K562 (cell line): ENCODE results near the gene TSGA10IP. TPM values are rescaled to one million over a fixed set of nuclear protein-coding genes. Genes with fewer than 3 reads are reported as not detected.

ENCODE experiments used
- BCOR ChIP-seq: fragments of 450-650 bp; IDR thresholded peaks from 2 replicates; pipeline ENCODE4 v1.6.1; 2016
- CTCFL ChIP-seq: IDR thresholded peaks from 2 replicates; pipeline ENCODE4 v1.6.1; 2011; ENCODE audit warnings: borderline replicate concordance, low read depth, mild to moderate bottlenecking, moderate library complexity, low read length; ENCODE audit not compliant: insufficient read depth, poor library complexity, severe bottlenecking
- GTF2A2 ChIP-seq: IDR thresholded peaks from 2 replicates; pipeline ENCODE4 v1.6.1; 2016; ENCODE audit warnings: mild to moderate bottlenecking, missing genetic modification characterization, missing compliant biosample characterization
- HNRNPL ChIP-seq: fragments of 200-400 bp; formaldehyde crosslinking; IDR thresholded peaks from 2 replicates; pipeline ENCODE4 v1.6.1; 2017; ENCODE audit warnings: low read depth, mild to moderate bottlenecking, low read length
- KDM2B ChIP-seq: fragments of 250-450 bp; sonication (Bioruptor Pico); IDR thresholded peaks from 2 replicates; pipeline ENCODE4 v1.8.0; 2021; ENCODE audit warnings: mild to moderate bottlenecking, moderate library complexity
- MIER1 ChIP-seq: fragments of 450-650 bp; IDR thresholded peaks from 2 replicates; pipeline ENCODE4 v1.6.1; 2016; ENCODE audit warnings: antibody characterized with exemption, mild to moderate bottlenecking, low read depth
- NR1H2 ChIP-seq: sonication (generic); formaldehyde crosslinking; IDR thresholded peaks from 2 replicates; pipeline ENCODE4 v1.4.0; 2020; ENCODE audit warnings: mild to moderate bottlenecking, missing genetic modification reagents
- PHF21A ChIP-seq: fragments of 450-650 bp; IDR thresholded peaks from 2 replicates; pipeline ENCODE4 v1.6.1; 2017; ENCODE audit warnings: low read depth, borderline replicate concordance
- PRPF4 ChIP-seq: fragments of 200-400 bp; formaldehyde crosslinking; IDR thresholded peaks from one replicate; pipeline ENCODE4 v1.6.1; 2017; ENCODE audit warnings: low read length, low read depth, mild to moderate bottlenecking; ENCODE audit not compliant: insufficient read depth, poor library complexity, severe bottlenecking
- RFX1 ChIP-seq: fragments of 450-650 bp; IDR thresholded peaks from 2 replicates; pipeline ENCODE4 v1.6.1; 2016; ENCODE audit warnings: mild to moderate bottlenecking, moderate library complexity
- SNIP1 ChIP-seq: fragments of 450-650 bp; IDR thresholded peaks from 2 replicates; pipeline ENCODE4 v1.7.1; 2017; ENCODE audit warnings: low read depth, mild to moderate bottlenecking
- ZNF23 ChIP-seq: fragments of 250-450 bp; sonication (Bioruptor Pico); IDR thresholded peaks from 2 replicates; pipeline ENCODE4 v1.4.0; 2020; ENCODE audit warnings: mild to moderate bottlenecking
- polyA plus RNA-seq, 8 experiments: library from polyadenylated mRNA; depleted of rRNA in 4 of 8; stranded (reverse) in 5 of 8; unstranded in 3 of 8; fragments of >200 nt; fragmentation: Nextera tagmentation in 2 of 8; fragmentation: Illumina TruSeq in 1 of 8; extraction: Ambion mirVana in 2 of 8; extraction: Trizol in 1 of 8; gene quantifications; 2 replicates each; pipeline versions ENCODE4 v1.2.1 to v1.2.3, GENCODE V29; 2011 to 2014; ENCODE audit warnings: inconsistent platforms in 1 of 8, missing spikeins in 1 of 8
- total RNA-seq, 7 experiments: library from RNA; depleted of rRNA in 6 of 7; stranded (reverse); fragments of >200 nt in 6 of 7; fragmentation: Illumina TruSeq in 2 of 7; extraction: Trizol in 2 of 7; gene quantifications; 2 replicates each; pipeline versions ENCODE4 v1.2.1 to v1.2.3, GENCODE V29; 2011 to 2021; ENCODE audit warnings: low replicate concordance in 1 of 7
- TF ChIP-seq, protein P1 (sequence below): fragments of 450-650 bp; IDR thresholded peaks from 2 replicates; pipeline ENCODE4 v1.6.1; 2018; ENCODE audit warnings: mild to moderate bottlenecking, low read depth; ENCODE audit not compliant: partially characterized antibody
- TF ChIP-seq, protein P2 (sequence below): fragments of 450-650 bp; IDR thresholded peaks from 2 replicates; pipeline ENCODE4 v1.6.1; 2017; ENCODE audit warnings: antibody characterized with exemption, mild to moderate bottlenecking
- TF ChIP-seq, protein P3 (sequence below): sonication (generic); formaldehyde crosslinking; IDR thresholded peaks from 2 replicates; pipeline ENCODE4 v1.5.0; 2020; ENCODE audit warnings: missing genetic modification reagents
- TF ChIP-seq, protein P4 (sequence below), 2 experiments: fragments of 200-800 bp in 1 of 2; sonication (Bioruptor generic) in 1 of 2; sonication (generic) in 1 of 2; formaldehyde crosslinking in 1 of 2; IDR thresholded peaks in 1 of 2; conservative IDR thresholded peaks in 1 of 2; 2 replicates each; pipeline versions ENCODE4 v1.5.0 to v1.6.1; 2016 to 2020; ENCODE audit warnings: missing compliant biosample characterization in 1 of 2, missing genetic modification characterization in 1 of 2, missing genetic modification reagents in 1 of 2

TSGA10IP gene
- total and polyA plus RNA-seq, 9 of the 15 experiments (the other 6 are each of a cell fraction or from before 2014, with no cell fraction given): not detected

DNA sequence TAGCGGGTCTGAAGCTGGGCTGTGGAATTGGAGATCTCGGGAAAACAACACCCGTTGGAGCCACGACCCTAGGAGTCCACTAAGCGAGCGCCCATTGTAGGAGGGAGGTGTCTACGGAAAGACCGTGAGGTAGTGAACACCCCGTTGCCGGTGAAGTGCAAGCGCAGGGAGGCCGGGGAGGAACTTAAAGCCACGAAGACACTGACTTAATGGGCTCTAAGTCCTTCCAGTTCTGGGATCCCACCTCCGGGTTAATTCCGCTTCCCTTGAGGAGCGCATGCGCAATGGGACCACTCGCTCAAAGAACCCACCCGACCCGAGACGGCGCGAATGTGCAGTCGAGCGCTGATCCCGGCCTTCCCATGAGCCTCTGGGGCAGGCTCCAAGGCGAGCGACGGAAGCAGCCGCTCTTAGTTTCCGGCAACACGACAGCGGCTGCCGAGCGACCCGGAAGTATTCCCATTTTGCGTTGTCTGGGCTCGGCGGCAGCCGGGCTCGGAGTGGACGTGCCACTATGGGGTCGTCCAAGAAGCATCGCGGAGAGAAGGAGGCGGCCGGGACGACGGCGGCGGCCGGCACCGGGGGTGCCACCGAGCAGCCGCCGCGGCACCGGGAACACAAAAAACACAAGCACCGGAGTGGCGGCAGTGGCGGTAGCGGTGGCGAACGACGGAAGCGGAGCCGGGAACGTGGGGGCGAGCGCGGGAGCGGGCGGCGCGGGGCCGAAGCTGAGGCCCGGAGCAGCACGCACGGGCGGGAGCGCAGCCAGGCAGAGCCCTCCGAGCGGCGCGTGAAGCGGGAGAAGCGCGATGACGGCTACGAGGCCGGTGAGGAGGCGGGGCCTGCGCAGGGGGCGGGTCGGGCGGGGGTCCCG lies 16.2 kb downstream of the TSGA10IP start, which contains the start of gene SART1 (continued):
- TF ChIP-seq, protein P1, sequence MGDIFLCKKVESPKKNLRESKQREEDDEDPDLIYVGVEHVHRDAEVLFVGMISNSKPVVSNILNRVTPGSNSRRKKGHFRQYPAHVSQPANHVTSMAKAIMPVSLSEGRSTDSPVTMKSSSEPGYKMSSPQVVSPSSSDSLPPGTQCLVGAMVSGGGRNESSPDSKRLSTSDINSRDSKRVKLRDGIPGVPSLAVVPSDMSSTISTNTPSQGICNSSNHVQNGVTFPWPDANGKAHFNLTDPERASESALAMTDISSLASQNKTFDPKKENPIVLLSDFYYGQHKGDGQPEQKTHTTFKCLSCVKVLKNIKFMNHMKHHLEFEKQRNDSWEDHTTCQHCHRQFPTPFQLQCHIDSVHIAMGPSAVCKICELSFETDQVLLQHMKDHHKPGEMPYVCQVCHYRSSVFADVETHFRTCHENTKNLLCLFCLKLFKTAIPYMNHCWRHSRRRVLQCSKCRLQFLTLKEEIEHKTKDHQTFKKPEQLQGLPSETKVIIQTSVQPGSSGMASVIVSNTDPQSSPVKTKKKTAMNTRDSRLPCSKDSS: no peak
- TF ChIP-seq HNRNPL (no peak), ZNF23 (CRISPR knock-in tag) (no peak), PHF21A (no peak), BCOR (no peak; the same call in 1 of the 2 replicates), RFX1 (no peak), SNIP1 (no peak), NR1H2 (CRISPR knock-in tag) (no peak), GTF2A2 (tag) (no peak), PRPF4 (no peak), MIER1 (no peak), CTCFL (no peak), KDM2B (CRISPR knock-in tag) (0 out of 2 replicates have a peak, but pooled peaks have one; percentile 34)
- TF ChIP-seq, protein P2, sequence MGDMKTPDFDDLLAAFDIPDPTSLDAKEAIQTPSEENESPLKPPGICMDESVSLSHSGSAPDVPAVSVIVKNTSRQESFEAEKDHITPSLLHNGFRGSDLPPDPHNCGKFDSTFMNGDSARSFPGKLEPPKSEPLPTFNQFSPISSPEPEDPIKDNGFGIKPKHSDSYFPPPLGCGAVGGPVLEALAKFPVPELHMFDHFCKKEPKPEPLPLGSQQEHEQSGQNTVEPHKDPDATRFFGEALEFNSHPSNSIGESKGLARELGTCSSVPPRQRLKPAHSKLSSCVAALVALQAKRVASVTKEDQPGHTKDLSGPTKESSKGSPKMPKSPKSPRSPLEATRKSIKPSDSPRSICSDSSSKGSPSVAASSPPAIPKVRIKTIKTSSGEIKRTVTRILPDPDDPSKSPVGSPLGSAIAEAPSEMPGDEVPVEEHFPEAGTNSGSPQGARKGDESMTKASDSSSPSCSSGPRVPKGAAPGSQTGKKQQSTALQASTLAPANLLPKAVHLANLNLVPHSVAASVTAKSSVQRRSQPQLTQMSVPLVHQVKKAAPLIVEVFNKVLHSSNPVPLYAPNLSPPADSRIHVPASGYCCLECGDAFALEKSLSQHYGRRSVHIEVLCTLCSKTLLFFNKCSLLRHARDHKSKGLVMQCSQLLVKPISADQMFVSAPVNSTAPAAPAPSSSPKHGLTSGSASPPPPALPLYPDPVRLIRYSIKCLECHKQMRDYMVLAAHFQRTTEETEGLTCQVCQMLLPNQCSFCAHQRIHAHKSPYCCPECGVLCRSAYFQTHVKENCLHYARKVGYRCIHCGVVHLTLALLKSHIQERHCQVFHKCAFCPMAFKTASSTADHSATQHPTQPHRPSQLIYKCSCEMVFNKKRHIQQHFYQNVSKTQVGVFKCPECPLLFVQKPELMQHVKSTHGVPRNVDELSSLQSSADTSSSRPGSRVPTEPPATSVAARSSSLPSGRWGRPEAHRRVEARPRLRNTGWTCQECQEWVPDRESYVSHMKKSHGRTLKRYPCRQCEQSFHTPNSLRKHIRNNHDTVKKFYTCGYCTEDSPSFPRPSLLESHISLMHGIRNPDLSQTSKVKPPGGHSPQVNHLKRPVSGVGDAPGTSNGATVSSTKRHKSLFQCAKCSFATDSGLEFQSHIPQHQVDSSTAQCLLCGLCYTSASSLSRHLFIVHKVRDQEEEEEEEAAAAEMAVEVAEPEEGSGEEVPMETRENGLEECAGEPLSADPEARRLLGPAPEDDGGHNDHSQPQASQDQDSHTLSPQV: no peak
- TF ChIP-seq, protein P3, sequence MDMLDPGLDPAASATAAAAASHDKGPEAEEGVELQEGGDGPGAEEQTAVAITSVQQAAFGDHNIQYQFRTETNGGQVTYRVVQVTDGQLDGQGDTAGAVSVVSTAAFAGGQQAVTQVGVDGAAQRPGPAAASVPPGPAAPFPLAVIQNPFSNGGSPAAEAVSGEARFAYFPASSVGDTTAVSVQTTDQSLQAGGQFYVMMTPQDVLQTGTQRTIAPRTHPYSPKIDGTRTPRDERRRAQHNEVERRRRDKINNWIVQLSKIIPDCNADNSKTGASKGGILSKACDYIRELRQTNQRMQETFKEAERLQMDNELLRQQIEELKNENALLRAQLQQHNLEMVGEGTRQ (CRISPR knock-in tag): no peak
- TF ChIP-seq, protein P4, sequence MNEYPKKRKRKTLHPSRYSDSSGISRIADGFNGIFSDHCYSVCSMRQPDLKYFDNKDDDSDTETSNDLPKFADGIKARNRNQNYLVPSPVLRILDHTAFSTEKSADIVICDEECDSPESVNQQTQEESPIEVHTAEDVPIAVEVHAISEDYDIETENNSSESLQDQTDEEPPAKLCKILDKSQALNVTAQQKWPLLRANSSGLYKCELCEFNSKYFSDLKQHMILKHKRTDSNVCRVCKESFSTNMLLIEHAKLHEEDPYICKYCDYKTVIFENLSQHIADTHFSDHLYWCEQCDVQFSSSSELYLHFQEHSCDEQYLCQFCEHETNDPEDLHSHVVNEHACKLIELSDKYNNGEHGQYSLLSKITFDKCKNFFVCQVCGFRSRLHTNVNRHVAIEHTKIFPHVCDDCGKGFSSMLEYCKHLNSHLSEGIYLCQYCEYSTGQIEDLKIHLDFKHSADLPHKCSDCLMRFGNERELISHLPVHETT (CRISPR knock-in tag; conservative IDR thresholded peaks at IDR 0.05 in 1 of 2, IDR thresholded peaks at IDR 0.05 in 1 of 2): peak in 1 of 2 experiments; percentile 97; a peak in 2 of 4 replicates
